CD4-positive, alpha-beta T cell treated with Interleukin-12 subunit alpha and Interleukin-12 subunit beta, for 1 hour (primary cell): ENCODE results near the gene EDEM1.
"Not testable (repeated sequence)": the region's sequence is repeated elsewhere in the genome, so short reads cannot be mapped to it uniquely, and the experiment has no call there.

Experiments
- DNase-seq: peaks from one replicate; pipeline ENCODE4 v3.0.0-alpha.2; 2020

EDEM1 gene

GRCh38 chr3:5187156-5187919 lies at the start of gene EDEM1:
TSS of gene EDEM1 (plus strand) at chr3:5187707. CDS start at chr3:5187806, 99 bp downstream.
- DNase-seq = peak; percentile 97

- no peak for DNase-seq
Observed at GRCh38 chr3:5138214-5138981, 49.1 kb upstream of the EDEM1 start.

GRCh38 chr3:5140230-5140621 lies 47.3 kb upstream of the EDEM1 start:
- no peak for DNase-seq

- DNase-seq = no peak
Observed at GRCh38 chr3:5140839-5141238, 46.7 kb upstream of the EDEM1 start.

- DNase-seq = no peak
Observed at GRCh38 chr3:5141760-5142159, 45.7 kb upstream of the EDEM1 start.

- DNase-seq = no peak
Observed at GRCh38 chr3:5143464-5143863, 44.0 kb upstream of the EDEM1 start.

- no peak for DNase-seq
Observed at GRCh38 chr3:5144316-5144994, 43.1 kb upstream of the EDEM1 start.

GRCh38 chr3:5145120-5145519 lies 42.4 kb upstream of the EDEM1 start:
- no peak for DNase-seq

GRCh38 chr3:5147152-5147551 lies 40.4 kb upstream of the EDEM1 start:
- DNase-seq = not testable (repeated sequence)

GRCh38 chr3:5149306-5149880 lies 38.1 kb upstream of the EDEM1 start:
- no peak for DNase-seq

- no peak for DNase-seq
Observed at GRCh38 chr3:5151586-5151985, 35.9 kb upstream of the EDEM1 start.

- DNase-seq = no peak
Observed at GRCh38 chr3:5153074-5153473, 34.4 kb upstream of the EDEM1 start.

- DNase-seq = no peak
Observed at GRCh38 chr3:5155241-5155640, 32.3 kb upstream of the EDEM1 start.

- no peak for DNase-seq
Observed at GRCh38 chr3:5160321-5160720, 27.2 kb upstream of the EDEM1 start.

- DNase-seq = no peak
Observed at GRCh38 chr3:5160940-5161858, 26.3 kb upstream of the EDEM1 start.

GRCh38 chr3:5162102-5162501 lies 25.4 kb upstream of the EDEM1 start:
- no peak for DNase-seq

GRCh38 chr3:5165698-5166097 lies 21.8 kb upstream of the EDEM1 start:
- no peak for DNase-seq

GRCh38 chr3:5166846-5167245 lies 20.7 kb upstream of the EDEM1 start:
- no peak for DNase-seq

- DNase-seq = no peak
Observed at GRCh38 chr3:5168110-5168509, 19.4 kb upstream of the EDEM1 start.

- no peak for DNase-seq
Observed at GRCh38 chr3:5169807-5170206, 17.7 kb upstream of the EDEM1 start.

- DNase-seq = no peak
Observed at GRCh38 chr3:5170975-5171374, 16.5 kb upstream of the EDEM1 start.

- no peak for DNase-seq
Observed at GRCh38 chr3:5172018-5172417, 15.5 kb upstream of the EDEM1 start.
